Heart right ventricle (tissue), 16 donors: ENCODE results near the gene CSF3R. TPM values are rescaled to one million over a fixed set of nuclear protein-coding genes. Genes with fewer than 3 reads are reported as not detected.

Experiments used
- ATAC-seq, 8 donors: fragments of 200-7000 bp; cut with Tn5 transposase; one replicate each; pipeline ENCODE4 v1.9.1; 2020; ENCODE audit warnings: mild to moderate bottlenecking in 8 of 8, moderate library complexity in 8 of 8, moderate number of reproducible peaks in 1 of 8
- DNase-seq, 2 donors: peaks; one replicate each; pipeline ENCODE4 v3.0.0-alpha.2; 2020
- H3K27ac ChIP-seq, 10 donors: fragments of 200-600 bp; sonication (generic) in 2 of 10; one replicate each; pipeline versions ENCODE4 v1.5.0 to v1.8.0; 2020 to 2022; ENCODE audit warnings: mild to moderate bottlenecking in 3 of 10
- H3K27me3 ChIP-seq, 7 donors: fragments of 200-600 bp; one replicate each; pipeline ENCODE4 v1.8.0; 2021 to 2022; ENCODE audit warnings: mild to moderate bottlenecking in 2 of 7
- H3K36me3 ChIP-seq, 9 donors: fragments of 200-600 bp; sonication (generic) in 1 of 9; one replicate each; pipeline versions ENCODE4 v1.5.0 to v1.8.0; 2020 to 2022; ENCODE audit warnings: mild to moderate bottlenecking in 2 of 9
- H3K4me1 ChIP-seq, 9 donors: fragments of 200-600 bp; sonication (generic) in 1 of 9; one replicate each; pipeline versions ENCODE4 v1.5.0 to v1.8.0; 2020 to 2022; ENCODE audit warnings: mild to moderate bottlenecking in 4 of 9
- H3K4me3 ChIP-seq, 10 donors: fragments of 200-600 bp; sonication (generic) in 2 of 10; one replicate each; pipeline versions ENCODE4 v1.5.0 to v1.8.0; 2020 to 2022; ENCODE audit warnings: mild to moderate bottlenecking in 7 of 10, moderate library complexity in 2 of 10
- H3K9me3 ChIP-seq, 11 donors: fragments of 200-600 bp in 10 of 11; sonication (generic) in 2 of 11; one replicate each; pipeline versions ENCODE4 v1.5.0 to v1.8.0; 2013 to 2022; ENCODE audit warnings: mild to moderate bottlenecking in 2 of 11, control low read depth in 1 of 11, moderate library complexity in 1 of 11
- WGBS, 2 donors: extraction: QIAGEN DNeasy Blood & Tissue Kit; methylation state at CpG; one replicate each; pipeline ENCODE4 v1.1.7; 2013; ENCODE audit warnings: inconsistent platforms in 1 of 2; 5-methylcytosine and 5-hydroxymethylcytosine counted together
- intact Hi-C, 10 donors: fragments of 100-400 bp; cut with DNase I; formaldehyde crosslinking; loops; one replicate each; pipeline versions ENCODE4 v1.11.1 to v1.14.2; 2022
- polyA plus RNA-seq, 2 donors: library from polyadenylated mRNA; stranded (reverse); fragments of 200-250 nt; gene quantifications; one replicate each; pipeline ENCODE4 v1.2.3, GENCODE V29; 2013
- total RNA-seq, 10 donors: library from RNA; stranded (reverse); fragmentation: NEBNext Ultra II Directional in 3 of 10; extraction: Animal tissue kit (Norgen Biotek cat#: 25700) in 3 of 10; gene quantifications; one replicate each; pipeline versions ENCODE4 v1.2.1 to v1.2.4, GENCODE V29; 2021 to 2023
- TF ChIP-seq, protein P1 (sequence below), 9 donors: fragments of 200-600 bp; sonication (generic) in 2 of 9; IDR thresholded peaks; one replicate each; pipeline versions ENCODE4 v1.5.0 to v1.8.0; 2021 to 2022; ENCODE audit warnings: antibody characterized with exemption in 9 of 9, mild to moderate bottlenecking in 5 of 9, moderate library complexity in 1 of 9
- donor health status: Arrhythmogenic right ventricular cardiomyopathy.
- donor health status: ischemic (EF 13 %, LVEDD 7.1; RV severe dilation, severe dysfunction).
- donor health status: healthy with polysubstance abuse.
- donor health status: DM: no; HTN: yes; CAD: no.
- donor health status: DM: no; HTN: no; CAD: no.
- donor health status: ischemic (EF 25% LVEDD 6.9; RV normal size, moderate dysfunction).
- donor health status: ischemic (EF 25% LVEDD 5.7; RV mildly dilated, moderate dysfunction).
- donor health status: healthy.
- donor health status: DM: yes; HTN: yes; CAD: no.
- donor health status: Ischemic cardiomyopathy.
- donor health status: ischemic (EF 35%, LVEDD 5.7; RV mildly dilated, moderate dysfunction).
- donor health status: nonischemic (EF 11% LVEDD 7.7; RV severe dilation, severe dysfunction).
- donor health status: DM: yes; HTN: yes; CAD: no.
- donor health status: PGD.
- donor health status: ischemic (EF 29% LVEDD 5.4; RV normal size, mild dysfunction).
- donor health status: nonischemic (EF 23%, LVEDD 6.1; RV moderate dilation, normal function).

Gene CSF3R
- total and polyA plus RNA-seq, 12 donors, result 1.8 to 13.9 (median 4.2) TPM

DNA sequence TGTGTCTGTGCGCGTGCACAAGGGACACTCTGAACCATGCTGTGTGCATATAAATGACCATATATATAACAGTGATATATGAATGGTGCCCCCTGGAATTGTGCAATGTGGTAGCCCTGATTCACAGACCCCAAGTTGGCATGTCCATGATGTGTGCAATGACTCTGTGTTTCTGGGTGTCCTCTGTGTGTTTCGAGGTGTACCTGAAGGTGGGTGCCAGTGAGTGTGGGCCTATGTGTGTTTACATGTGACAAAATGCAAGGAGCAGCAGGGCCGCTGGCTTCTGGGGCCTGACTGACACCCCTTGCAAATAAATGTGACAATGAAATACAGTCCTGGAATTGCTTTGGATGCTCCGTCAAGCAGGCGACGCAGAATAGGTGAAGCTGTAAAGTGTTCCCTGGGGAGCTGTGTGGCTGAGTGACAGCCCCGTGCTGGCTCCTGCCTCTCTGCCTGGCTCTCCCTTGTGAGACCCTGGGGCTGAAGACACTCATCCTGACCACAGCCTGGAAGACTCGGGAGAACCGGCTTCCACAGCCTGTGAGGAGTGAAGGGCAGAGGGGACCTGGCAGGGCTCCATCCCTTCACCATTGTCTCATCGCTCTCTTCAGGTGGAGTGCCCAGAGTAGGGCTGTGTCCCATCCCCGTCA, 38.2 kb upstream of the CSF3R start:
- Histone ChIP-seq H3K27ac (no peak overlapping the region), H3K9me3 (no peaks in the 10 kb centered on the region), H3K4me1 (no peaks in the 10 kb centered on the region), H3K27me3 (peaks cover 0 to 10% (median 0%) of the 10 kb centered on the region in 7 donors), H3K4me3 (no peak overlapping the region), H3K36me3 (no peaks in the 10 kb centered on the region)
- ATAC-seq (no peak), DNase-seq (no peak)
- 66 to 68% methylated on average over 12 of the region's 12 CpGs for WGBS, 2 donors
- intact Hi-C loops, result no loop called here
- TF ChIP-seq, protein P1, sequence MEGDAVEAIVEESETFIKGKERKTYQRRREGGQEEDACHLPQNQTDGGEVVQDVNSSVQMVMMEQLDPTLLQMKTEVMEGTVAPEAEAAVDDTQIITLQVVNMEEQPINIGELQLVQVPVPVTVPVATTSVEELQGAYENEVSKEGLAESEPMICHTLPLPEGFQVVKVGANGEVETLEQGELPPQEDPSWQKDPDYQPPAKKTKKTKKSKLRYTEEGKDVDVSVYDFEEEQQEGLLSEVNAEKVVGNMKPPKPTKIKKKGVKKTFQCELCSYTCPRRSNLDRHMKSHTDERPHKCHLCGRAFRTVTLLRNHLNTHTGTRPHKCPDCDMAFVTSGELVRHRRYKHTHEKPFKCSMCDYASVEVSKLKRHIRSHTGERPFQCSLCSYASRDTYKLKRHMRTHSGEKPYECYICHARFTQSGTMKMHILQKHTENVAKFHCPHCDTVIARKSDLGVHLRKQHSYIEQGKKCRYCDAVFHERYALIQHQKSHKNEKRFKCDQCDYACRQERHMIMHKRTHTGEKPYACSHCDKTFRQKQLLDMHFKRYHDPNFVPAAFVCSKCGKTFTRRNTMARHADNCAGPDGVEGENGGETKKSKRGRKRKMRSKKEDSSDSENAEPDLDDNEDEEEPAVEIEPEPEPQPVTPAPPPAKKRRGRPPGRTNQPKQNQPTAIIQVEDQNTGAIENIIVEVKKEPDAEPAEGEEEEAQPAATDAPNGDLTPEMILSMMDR (IDR thresholded peaks at IDR 0.05), result no peak

- ATAC-seq (no peak), DNase-seq (no peak)
- intact Hi-C loops, result no loop called here
- Histone ChIP-seq H3K4me1 (no peaks in the 10 kb centered on the region), H3K9me3 (no peaks in the 10 kb centered on the region), H3K27me3 (peaks cover 0 to 12% (median 0%) of the 10 kb centered on the region in 7 donors), H3K4me3 (no peak overlapping the region), H3K36me3 (no peaks in the 10 kb centered on the region), H3K27ac (no peak overlapping the region)
- TF ChIP-seq, protein P1 (IDR thresholded peaks at IDR 0.05), result no peak
- 67 to 74% methylated on average over 8 of the region's 8 CpGs for WGBS, 2 donors
Measured at GRCh38 chr1:36520056-36520455, 37.3 kb upstream of the CSF3R start.

DNA sequence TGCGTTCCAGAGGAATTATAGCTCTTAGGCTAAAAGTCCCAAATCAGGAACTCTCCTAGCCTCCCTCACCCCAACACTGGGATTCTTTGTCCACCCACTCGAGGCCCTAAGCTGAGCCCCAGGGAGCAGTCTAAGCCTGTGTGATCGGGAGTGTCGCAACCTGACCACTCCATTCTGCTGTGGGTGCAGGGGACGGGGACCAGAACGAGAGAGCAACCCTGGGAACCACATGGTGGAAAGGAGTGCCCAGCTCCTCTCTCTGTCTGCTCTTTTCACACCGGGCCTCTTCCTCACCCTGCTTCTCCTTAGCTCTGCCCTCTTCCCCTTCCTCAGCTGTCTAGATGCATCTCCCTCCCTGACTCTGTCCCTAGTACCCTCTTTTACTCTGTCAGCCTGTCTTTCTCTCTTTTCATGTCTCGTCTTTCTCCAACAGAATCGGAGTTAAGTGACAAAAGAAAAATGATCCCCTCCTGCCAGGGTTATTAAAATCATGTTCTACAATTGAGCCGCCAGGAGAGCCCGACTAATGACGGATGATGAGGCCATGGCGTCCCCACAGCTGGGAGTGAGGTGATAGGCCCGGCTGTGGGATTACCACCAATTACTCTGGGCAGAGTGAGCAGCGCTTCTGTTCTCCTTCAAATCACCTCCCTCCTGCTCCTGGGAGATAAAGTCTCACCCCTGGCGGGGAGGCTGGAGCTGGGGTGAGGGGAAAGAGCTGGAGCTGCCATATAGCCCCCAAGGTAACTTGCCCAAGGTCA, 34.5 kb upstream of the CSF3R start:
- Histone ChIP-seq H3K4me1 (no peaks in the 10 kb centered on the region), H3K36me3 (no peaks in the 10 kb centered on the region), H3K4me3 (no peak overlapping the region), H3K9me3 (no peaks in the 10 kb centered on the region), H3K27me3 (peaks cover 0 to 34% (median 6%) of the 10 kb centered on the region in 7 donors), H3K27ac (no peak overlapping the region)
- ATAC-seq (no peak), DNase-seq (no peak)
- WGBS, 2 donors, result 55 to 57% methylated on average over 16 of the region's 16 CpGs
- TF ChIP-seq, protein P1 (IDR thresholded peaks at IDR 0.05), result no peak
- intact Hi-C loops, result loop anchor here in 1 of 10 donors (5.0 kb wide), 1 partner anchor 520 kb away; no protein-coding TSS in a partner anchor

DNA sequence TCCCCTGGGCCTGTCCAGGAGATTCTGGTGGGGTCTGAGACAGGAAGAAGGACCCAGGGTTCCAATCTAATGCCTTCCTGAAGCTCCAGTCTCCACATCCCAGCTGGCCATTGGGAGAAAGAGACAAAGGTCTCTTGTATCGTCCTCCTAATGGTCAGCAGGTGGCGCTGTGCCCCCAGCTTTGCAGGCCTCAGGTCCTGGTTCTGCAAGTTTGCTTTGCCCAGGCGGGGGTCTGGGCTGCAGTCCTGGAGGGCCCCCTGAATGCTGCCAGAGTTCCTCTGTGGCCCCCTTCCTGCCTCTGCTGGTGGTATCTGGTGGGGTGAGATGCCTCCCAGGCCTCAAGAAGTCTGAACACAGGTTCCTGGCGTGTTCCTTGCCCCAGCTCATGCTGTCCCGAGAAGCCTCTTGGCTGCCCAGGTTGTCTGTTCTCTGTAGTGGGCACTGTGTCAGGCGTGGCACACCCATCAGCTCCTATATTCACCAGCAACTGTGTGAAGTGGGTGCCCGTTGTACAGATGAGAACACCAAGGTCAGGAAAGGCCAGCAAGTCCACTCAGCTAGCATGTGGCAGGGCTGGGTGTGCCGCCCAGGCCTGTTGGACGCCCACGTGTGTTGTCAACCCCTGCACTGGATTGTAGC, 33.8 kb upstream of the CSF3R start:
- Histone ChIP-seq H3K27me3 (peaks cover 0 to 40% (median 8%) of the 10 kb centered on the region in 7 donors), H3K27ac (peak overlapping the region in 1 of 10 donors; percentile 8), H3K9me3 (no peaks in the 10 kb centered on the region), H3K36me3 (no peaks in the 10 kb centered on the region), H3K4me1 (no peaks in the 10 kb centered on the region), H3K4me3 (no peak overlapping the region)
- intact Hi-C loops, result loop anchor here in 1 of 10 donors (5.0 kb wide), 1 partner anchor 521 kb away; no protein-coding TSS in a partner anchor
- 53 to 56% methylated on average over 10 of the region's 10 CpGs for WGBS, 2 donors
- TF ChIP-seq, protein P1 (IDR thresholded peaks at IDR 0.05), result peak; percentile 48 to 88 (median 67)
- no peak for DNase-seq
- ATAC-seq, result peak in 5 of 8 donors; percentile 39 to 77 (median 55)
